UCSD-AML1 (cell line): ENCODE data around the gene GRHL3.
A peak's percentile ranks its signal among the peaks of the same experiment; 100 is the strongest.

ENCODE experiments used
- DNase-seq: peaks from one replicate; lab custom pipeline; 2025; ENCODE audit not compliant: unreplicated experiment; lab: John Stamatoyannopoulos, UW

GRHL3 gene

DNA sequence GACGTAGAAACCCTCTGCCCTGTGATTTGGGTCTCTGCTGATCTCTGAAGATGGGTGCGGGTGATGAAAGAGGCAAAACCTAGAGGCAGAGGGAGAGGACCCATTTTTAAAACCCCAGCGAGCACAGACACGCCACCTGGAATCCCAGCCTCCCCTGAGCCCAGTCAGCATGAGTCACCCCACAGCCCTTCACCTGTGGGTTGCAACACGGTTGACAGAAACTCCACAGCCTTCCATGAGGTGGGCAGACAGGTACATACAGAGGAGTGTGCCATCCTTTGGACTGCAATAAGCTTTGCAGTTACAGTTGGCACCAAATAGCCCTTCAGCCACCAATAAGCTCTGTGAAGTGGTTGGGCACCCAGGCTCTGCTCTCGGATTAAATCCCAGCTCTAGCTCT, 2.1 kb upstream of the GRHL3 start:
- DNase-seq, result no peak

DNA sequence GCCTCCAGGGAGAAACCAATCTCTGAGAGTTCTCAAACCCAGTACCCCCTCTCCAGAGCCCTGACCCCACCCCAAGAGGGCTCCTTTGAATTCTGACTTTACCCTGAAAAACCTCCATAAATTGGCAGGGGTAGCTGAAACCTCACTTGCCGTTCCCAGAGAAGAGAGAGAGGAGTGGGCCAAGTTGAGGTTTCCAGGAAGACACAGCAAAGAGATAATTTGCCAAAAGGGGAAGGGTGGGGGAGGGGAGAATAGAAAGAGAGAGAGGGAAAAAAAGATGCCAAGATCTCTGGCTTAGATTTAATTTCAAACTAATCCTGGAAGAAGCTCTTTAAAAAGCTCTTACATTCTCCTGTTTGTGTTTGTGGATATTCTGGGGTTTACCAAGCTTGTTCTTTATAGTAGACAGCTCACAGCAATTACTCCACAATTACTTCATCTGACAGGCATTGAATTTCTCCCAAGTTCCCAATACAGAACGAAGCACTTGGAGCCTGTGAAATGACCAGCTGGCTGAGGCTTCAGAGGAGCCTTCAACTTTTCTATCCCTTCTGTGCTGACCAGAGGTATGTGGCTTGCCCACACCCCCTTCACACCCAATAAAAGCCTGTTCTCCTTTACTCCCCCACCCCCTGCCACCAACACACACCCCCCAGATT, 1.1 kb upstream of the GRHL3 start:
- no peak for DNase-seq

DNA sequence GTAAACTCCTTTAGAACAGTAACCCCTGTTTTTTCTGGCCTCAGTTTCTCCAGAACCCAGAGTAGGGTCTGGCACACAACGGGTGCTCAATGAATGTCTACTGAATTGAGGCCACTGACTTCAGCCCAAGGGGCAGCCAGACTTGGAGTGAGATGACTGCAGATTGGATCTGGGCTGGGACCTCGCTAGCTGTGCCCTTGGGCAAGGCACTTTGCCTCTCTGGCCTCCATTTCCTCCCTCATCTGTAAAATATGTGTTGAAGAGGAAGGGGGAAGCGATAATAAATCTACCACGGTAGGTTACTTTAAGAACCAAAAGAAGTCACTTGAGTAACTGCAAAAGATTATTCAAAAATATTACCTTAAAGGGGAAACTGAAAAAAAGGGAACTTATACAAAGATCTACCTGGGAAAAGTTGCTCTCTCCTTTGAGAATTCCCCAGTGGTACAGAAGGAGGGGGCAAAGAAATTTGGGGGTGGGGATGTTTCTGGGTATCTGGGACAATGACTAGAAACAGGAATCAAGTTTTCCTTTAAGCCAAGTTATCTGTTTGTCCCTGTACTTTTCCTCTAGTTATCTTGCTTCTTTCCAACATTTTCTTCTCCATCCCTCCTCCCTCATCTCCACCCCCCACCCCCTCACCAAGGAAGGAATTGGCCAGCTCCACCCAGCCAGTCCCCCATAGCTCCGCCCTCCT, 394 bp upstream of the GRHL3 start:
- DNase-seq, result no peak

DNA sequence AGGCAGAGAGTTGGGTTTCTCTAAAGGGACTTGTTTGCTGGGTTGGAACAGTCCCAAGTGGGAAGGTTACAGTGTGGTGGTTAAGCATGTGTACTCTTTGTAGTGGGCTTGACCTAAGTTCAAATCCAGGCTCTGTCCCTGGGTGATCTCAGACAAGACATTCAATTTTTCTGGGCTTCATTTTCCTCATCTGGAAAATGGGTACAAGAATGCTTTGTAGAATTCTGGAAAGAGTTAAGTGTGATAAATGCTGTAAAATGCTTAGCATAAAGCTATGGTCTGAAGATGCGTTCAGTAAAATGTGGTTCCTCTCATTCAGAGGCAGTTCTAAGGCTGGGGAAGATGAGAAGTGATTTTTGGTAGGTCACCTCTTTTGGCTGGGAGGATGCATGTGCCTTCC, 805 bp downstream of the GRHL3 start:
- no peak for DNase-seq

DNA sequence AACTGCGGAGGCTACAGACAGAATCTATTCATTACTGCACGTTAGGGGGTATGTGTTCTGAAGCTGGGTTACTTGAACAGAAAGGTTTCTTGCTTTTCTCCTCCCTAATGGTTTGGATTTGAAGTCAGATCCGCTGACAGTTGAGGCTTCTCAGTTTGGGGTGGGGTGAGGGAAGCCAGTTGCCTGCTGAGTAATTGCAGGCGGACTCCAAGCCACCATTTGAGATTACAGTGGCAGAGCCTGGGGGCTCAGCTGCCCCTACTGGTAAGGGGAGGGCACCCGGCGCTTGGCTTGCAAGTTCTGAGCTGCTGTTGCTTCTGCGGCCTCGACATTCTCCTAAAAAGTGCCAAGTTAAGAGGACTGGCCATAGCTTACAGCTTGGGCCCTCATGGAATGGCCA, 2.0 kb downstream of the GRHL3 start:
- DNase-seq, result no peak

DNA sequence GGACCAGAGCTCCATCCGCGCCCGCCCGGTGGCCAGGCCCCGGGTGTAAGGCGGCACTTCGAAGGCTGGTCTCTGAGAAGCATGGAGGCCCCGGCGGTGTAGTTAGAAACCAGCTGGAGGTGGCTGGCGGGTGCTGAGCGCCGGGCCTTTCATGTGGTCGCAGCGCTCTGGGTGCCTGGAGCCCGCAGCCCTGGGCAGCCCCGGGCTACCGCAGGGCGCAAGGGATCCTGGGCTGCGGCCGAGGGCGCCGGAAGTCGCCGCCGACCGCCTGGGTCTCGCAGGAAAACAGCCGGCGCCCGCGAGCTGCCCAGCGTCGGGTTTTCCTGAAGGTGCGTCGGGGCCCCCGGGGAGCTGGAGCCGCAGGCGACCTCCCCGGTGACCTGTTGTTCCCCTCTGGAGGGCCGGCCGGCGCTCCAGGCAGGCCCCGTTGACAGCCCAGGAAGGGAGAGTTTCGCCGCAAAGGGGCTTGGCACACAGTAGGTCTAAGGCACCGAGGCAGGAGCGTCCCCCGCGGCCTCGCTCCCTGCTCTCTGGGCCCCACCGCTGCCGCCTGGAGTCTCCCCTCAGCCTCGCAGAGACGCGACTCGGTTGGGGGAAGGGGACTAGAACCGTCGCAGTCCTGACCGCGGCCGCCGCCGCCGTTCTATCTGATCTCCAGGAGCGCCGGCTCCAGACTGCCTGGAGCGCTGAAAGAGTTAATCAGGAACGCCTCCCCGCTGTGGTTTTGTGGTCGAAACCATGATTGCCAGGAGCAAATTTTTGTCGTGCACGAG, 2.7 kb downstream of the GRHL3 start:
- peak; percentile 81 for DNase-seq

DNA sequence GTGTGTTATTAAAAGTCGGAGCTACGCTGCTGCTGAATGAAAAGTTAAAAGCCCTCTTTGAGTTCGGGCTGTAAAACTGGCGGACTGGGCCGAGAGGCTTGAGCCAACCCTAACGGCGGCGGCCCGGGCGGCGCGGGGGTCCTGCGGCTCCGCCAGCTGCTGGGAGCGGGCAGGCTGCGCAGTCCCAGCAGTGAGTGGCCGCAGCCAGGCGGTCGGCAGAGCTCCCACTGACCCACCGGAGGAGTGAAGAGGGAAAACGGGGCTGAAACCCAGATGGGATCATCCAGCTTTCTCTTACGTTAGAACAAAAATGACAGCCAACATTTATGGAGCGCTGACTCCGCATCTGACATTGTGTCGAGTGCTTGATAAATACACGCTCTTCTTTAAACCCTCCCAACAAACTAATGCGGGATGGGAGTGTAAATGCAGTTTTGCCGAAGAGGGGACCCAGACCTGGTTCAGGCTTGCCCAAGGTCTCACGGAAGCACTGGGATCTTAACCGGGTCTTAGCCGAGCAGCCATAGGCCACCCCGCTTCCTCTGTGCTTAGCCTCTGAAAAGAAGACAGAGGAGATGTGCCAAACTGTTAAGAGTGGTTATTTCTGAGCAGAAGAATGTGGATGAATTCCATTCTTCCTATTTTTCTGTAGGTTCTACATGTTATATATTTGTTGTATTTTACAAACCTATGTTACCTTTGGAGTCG, 3.5 kb downstream of the GRHL3 start:
- DNase-seq, result no peak

DNA sequence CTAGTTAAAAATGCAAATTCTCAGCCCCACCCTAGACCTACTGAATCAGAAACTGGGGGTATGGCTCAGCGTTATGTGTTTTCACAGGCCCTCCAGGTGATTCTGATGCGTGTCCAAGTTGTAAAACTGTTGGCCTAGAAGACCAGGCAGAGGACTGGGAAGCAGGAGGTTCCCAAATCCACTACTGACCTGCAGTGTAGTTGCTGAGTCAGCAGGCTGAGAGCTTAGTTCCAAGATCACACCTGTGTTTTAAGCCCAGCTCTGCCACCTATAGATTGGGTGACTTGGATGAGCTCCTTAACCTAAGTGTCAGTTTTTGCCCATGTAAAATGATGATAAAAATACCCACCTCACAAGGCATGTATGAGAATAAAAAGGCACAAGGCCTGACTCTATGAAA, 4.1 kb downstream of the GRHL3 start:
- no peak for DNase-seq

DNA sequence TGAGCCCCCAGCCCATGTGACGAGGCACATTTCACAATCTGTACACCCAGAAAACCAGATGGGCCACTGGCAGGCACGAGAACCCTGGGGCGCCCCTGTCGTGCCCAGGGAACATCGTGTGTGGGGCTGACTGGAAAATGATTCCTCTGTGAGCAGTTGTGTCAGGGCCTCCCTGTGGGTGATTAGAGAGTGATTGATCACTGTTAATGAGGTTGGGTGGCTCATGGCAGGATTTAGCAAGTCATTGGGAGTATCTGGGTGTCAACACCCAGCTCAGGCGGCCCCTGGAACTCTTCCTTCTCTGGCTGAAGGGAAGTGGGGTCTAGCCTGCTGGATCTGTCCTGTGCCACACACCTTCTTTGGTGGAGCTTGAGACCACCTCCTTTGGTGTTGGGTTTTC, 5.7 kb downstream of the GRHL3 start:
- DNase-seq, result no peak

DNA sequence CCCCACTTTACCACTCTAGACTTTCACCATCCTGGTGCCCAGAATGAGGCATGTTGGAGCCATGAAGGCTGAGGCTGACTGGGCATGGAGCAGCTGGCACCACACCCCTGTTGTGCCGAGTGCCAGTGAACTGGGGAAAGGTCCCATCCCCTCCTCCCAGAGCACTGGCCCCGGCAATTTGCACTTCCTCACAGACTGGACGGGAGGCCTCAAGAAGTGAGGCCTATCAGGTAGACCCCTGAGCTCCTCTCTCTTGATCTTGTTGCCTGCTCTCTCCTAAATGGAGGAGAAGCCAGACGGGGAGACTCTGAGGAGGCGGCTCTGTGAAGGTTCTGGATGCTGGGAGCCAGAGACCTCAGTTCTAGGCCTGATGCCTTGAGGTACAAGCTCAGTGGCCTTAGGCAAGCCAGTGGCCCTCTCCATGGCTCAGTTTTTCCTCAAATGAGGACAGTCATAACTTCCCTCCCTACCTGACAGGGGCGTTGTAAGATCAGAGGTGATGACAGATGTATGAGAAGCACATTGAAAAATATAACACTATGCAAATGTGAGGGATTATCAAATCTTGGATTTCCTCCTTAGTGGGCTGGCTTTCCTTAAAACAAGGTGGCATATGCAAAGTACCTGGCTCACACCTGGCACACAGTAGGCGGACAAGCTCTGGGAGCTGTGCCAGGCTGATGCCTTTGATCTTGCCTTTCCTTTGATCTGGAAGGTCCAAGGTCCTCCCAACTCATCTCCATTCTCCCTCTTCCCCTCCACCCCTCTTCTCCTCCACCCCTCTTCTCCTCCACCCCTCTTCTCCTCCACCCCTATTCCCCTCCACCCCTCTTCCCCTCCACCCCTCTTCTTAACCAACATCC, 6.7 kb downstream of the GRHL3 start:
- no peak for DNase-seq

DNA sequence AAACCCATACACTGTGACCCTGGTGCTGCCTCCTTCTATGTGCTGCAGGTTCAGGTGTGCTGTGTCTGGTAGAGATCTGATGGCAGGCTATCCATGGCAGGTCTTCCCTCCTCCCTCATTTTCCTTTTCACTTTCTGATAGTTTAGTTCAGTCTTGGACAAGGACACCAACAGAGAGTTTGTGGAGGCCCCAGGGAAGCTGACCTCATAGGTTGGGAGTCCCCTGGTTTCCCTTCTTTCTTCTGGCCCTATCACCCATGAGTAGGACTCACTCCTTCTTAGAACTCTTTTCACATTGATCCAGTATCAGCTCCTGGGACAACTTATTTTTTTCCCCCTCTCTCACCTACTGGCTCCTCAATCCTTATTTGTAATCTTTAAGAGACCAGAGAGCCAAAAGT, 8.3 kb downstream of the GRHL3 start:
- no peak for DNase-seq

DNA sequence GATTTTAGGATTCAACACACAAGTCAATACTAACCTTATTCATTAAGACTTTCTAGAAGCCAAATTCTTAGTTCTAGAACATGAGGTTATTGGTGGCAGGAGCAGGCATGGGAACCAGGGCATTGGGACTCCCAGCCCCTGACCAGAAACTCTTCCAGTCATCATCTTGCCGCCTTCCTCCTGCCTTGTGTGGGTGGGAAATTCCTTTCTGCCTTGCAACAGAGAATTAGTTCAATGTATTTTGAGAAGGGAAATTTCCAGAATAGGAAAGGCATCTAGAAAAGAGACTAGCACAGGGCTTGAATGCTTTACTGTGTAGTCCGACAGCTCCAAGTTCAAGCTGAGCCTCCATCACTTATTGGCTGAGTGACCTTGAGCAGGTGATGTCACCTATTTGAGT, 8.7 kb downstream of the GRHL3 start:
- DNase-seq, result no peak

DNA sequence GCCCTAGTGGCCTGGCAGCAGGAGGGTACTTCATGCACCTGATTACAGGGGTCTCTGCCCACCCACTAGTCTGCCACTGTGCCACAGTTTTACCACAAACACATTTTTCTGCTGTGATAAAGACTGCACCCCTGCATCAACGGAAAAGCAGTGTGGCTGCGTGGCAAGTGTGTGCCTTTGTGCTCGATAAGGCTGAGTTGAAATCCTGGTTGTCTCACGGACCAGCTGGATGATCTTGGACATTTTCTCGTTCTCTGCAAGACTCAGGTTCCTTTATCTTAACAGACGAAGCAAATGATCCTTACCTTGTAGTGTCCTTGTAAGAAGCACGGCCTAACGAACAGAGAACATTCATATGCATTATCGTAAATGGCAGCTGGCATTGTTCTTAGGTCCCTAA, 10.2 kb downstream of the GRHL3 start:
- DNase-seq, result no peak

DNA sequence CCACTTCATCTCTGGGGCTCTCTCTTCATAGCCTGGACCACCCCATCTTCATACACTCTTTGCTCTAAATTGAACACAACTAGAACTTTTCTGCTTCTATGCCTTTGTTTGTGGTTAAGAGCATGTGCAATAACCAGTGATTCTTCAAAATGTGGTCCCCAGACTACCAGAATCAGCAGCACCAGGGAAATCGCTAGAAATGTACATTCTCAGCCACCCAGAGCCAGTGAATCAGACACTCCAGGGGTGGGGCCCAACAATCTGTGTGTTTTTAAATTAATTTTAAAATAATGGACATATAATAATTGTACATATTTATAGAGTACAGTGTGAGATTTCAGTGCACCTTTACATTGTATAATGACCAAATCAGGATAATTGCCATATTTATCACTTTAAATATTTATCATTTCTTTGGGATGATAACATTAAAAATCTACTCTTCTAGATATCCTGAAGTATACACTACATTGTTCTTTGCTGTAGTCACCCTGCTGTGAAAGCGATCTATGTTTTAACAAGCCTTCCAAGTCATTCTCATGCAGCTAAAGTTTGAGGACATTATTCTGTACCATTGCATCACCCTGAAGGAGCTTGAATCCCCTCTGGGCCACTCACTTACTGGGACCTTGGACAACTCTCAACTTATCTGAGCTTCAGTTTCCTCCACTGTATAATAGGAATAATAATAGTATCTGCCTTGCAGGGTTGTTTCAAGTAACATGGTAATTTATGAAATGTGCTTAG, 10.8 kb downstream of the GRHL3 start:
- DNase-seq, result no peak

DNA sequence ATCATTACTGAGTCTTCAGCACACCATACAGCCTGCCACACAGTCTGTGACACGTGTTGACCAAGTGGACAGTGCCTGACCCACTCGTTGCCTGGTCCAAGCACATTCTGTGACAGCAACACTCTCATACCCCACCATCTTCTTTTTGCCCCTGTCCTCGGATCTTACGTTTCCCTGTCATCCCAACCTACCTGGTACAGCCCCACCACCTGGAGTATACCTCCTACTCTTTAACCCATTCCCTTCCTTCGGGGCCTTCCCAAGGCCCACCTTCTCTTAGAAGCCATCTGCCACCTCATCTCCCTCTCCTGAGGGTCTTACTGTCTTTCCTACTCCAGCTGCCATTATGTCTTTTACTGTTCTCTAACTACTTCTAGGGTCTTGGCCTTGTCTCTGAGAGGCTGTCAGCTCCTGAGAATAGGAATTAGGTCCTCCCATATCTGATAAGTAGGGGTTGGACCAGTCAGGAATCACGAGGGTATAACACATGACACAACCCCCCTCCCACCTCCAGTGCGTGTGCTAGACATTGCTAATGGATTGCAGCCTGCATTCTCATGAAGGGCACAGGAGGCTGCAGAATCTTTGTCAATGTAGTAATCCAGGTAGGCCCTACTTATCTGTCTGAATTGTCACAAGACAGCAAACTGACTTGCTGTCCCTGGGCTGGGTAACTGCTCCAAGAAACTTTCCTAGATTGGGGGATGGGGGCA, 13.0 kb downstream of the GRHL3 start:
- DNase-seq, result no peak

DNA sequence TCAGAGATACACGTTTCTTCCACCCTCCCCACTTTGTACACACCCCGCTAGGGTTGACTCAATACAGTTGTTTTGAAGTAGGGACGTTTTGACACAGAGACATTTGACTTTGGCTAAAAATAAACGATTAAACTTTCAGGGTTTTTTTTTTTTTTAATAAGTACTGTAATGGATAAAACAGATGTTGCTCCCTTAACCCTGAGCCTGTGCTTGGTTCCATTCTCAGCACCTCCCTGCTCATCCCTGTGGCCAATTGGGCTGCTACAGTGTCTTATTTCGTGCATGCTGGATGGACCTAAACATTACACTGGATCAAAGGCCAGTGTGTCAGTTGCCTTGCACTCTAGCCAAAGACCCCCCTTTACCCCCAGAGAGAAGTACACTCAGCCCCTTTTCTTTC, 16.9 kb downstream of the GRHL3 start:
- DNase-seq, result no peak

DNA sequence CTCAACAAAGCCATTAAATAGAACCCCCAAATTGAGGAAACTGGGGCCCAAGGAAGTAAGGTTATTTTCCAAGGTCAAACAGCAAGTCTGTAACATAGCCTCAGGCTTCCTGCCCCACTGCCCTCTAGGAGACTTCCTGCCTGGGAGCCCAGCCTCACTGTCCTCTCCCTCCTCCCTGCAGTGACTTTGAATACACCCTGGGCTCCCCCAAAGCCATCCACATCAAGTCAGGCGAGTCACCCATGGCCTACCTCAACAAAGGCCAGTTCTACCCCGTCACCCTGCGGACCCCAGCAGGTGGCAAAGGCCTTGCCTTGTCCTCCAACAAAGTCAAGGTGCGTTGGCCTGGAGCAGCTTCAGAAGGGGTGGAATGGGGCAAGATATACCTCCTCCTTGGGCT, 18.3 kb downstream of the GRHL3 start:
- peak; percentile 19 for DNase-seq

DNA sequence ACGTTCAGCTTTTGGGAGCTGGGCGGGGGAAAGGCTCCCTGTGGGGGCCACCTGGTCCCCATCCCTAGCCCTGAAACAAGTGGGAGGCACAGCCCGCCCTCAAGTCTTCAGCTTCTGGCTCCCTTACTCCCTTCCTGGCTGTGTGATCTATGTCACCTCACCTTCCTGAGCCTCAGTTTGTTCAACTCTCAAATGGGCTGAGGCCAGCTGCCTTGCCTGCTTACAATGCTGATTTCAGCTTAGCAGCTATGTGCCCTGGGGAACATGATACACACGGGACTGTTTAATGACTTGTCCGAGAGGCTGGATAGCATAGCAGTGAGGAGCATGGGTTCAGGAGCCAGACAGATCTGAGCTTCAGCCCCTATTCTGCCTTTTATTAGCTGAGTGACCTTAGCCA, 19.3 kb downstream of the GRHL3 start:
- no peak for DNase-seq

DNA sequence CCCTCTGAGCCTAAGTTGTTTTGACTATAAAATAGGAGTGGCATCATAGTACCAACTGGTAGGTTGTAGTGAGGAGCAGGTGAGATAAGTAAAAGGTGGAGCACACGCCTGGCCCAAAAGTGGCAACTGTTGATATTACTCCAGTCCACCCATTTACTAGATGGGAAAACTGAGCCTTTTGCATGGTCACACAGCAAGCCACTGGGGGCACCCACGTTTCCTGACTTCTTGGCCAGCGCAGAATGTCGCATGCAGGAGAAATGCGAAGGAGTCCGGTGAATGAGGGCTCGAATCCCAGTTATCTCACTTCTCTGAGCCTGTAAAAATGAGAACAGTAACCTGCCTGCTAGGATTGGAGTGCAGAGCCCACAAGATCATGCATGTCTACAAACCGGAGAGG, 20.8 kb downstream of the GRHL3 start:
- no peak for DNase-seq
